B cell (primary cell): Measurements from ENCODE around the gene NAA10. TPM values are rescaled to one million over a fixed set of nuclear protein-coding genes. Genes with fewer than 3 reads are reported as not detected.
A peak's percentile ranks its signal among the peaks of the same experiment; 100 is the strongest.

Source experiments
- ATAC-seq: fragments of 200-7000 bp; cut with Tn5 transposase; one replicate; pipeline ENCODE4 v1.10.0; 2021; ENCODE audit warnings: low read depth, mild to moderate bottlenecking, moderate number of reproducible peaks, moderate library complexity
- CTCF ChIA-PET: fragments of 350-600 bp; sonication (Branson Sonifier 250); formaldehyde crosslinking; loops from one replicate; lab custom pipeline; 2021; ENCODE audit warnings: antibody characterized with exemption, inconsistent platforms; lab: Charles Lee
- POLR2A ChIA-PET: fragments of 350-600 bp; sonication (Branson Sonifier 250); formaldehyde crosslinking; loops from one replicate; lab custom pipeline; 2021; ENCODE audit warnings: antibody characterized with exemption; lab: Charles Lee
- DNase-seq: peaks from one replicate; pipeline ENCODE4 v3.0.0; 2013
- H2AFZ ChIP-seq: 2 replicates; pipeline ENCODE4 v1.6.1; 2012; ENCODE audit warnings: mild to moderate bottlenecking, low read depth, low read length; ENCODE audit not compliant: insufficient read depth, poor library complexity, severe bottlenecking
- H3K27ac ChIP-seq, 2 donors: 1 replicate in 1 of 2; 2 replicates in 1 of 2; pipeline ENCODE4 v1.5.1; 2012 to 2013; ENCODE audit warnings: low read length in 2 of 2, mild to moderate bottlenecking in 2 of 2, moderate library complexity in 1 of 2
- H3K27me3 ChIP-seq, 4 experiments: fragments of 200-600 bp in 1 of 4; sonication (generic) in 1 of 4; replicated peaks in 1 of 4; 1 replicate in 2 of 4; 2 replicates in 2 of 4; pipeline versions ENCODE4 v1.6.1 to v1.7.0; 2013 to 2016; ENCODE audit warnings: low read length in 3 of 4, mild to moderate bottlenecking in 2 of 4, mixed read lengths in 1 of 4, moderate library complexity in 1 of 4; ENCODE audit not compliant: insufficient read depth in 4 of 4, control insufficient read depth in 3 of 4; ENCODE audit errors: control extremely low read depth in 1 of 4
- H3K36me3 ChIP-seq, 2 experiments: replicated peaks in 1 of 2; 1 replicate in 1 of 2; 2 replicates in 1 of 2; pipeline versions ENCODE4 v1.6.1 to v1.7.1; 2013; ENCODE audit warnings: low read length in 1 of 2; ENCODE audit not compliant: insufficient read depth in 2 of 2, control insufficient read depth in 1 of 2; ENCODE audit errors: control extremely low read depth in 1 of 2, extremely low read depth in 1 of 2
- H3K4me1 ChIP-seq, 2 donors: fragments of 200-600 bp in 1 of 2; sonication (generic) in 1 of 2; 1 replicate in 1 of 2; 2 replicates in 1 of 2; pipeline versions ENCODE4 v1.5.1 to v1.6.1; 2013 to 2017; ENCODE audit warnings: low read length in 2 of 2; ENCODE audit not compliant: control insufficient read depth in 2 of 2, insufficient read depth in 2 of 2
- H3K4me2 ChIP-seq: replicated peaks from 2 replicates; pipeline ENCODE3; 2012; ENCODE audit warnings: mild to moderate bottlenecking, low read depth, low read length; ENCODE audit not compliant: poor library complexity, severe bottlenecking
- H3K4me3 ChIP-seq, 5 experiments: fragments of 200-600 bp in 1 of 5; sonication (generic) in 1 of 5; 1 replicate in 3 of 5; 2 replicates in 2 of 5; pipeline versions ENCODE4 v1.5.1 to v1.7.0; 2011 to 2016; ENCODE audit warnings: low read length in 4 of 5, mild to moderate bottlenecking in 4 of 5, low read depth in 2 of 5, control low read depth in 1 of 5, moderate library complexity in 1 of 5; ENCODE audit not compliant: insufficient read depth in 1 of 5; ENCODE audit errors: control extremely low read depth in 1 of 5, extremely low read depth in 1 of 5
- H3K79me2 ChIP-seq: fragments of 200-600 bp; sonication (generic); one replicate; pipeline ENCODE4 v1.6.0; 2016; ENCODE audit warnings: low read length; ENCODE audit not compliant: control insufficient read depth, insufficient read depth
- H3K9ac ChIP-seq: fragments of 200-600 bp; sonication (generic); 2 replicates; pipeline ENCODE4 v1.6.1; 2017; ENCODE audit warnings: mild to moderate bottlenecking, low read length, moderate library complexity
- H3K9me3 ChIP-seq, 3 donors: one replicate each; pipeline versions ENCODE4 v1.6.1 to v1.7.1; 2013; ENCODE audit warnings: low read length in 2 of 3; ENCODE audit not compliant: control insufficient read depth in 2 of 3, insufficient read depth in 1 of 3; ENCODE audit errors: control extremely low read depth in 1 of 3
- H4K20me1 ChIP-seq: 2 replicates; pipeline ENCODE4 v1.6.0; 2012; ENCODE audit warnings: mild to moderate bottlenecking, low read length; ENCODE audit not compliant: insufficient read depth, control insufficient read depth, poor library complexity, severe bottlenecking
- H3K27ac Mint-ChIP-seq: one replicate; pipeline ENCODE4 v1.8.0; 2021; ENCODE audit warnings: mixed read lengths
- H3K27me3 Mint-ChIP-seq: one replicate; pipeline ENCODE4 v1.8.0; 2021; ENCODE audit warnings: mixed read lengths
- H3K4me1 Mint-ChIP-seq: one replicate; pipeline ENCODE4 v1.8.0; 2021; ENCODE audit warnings: mixed read lengths
- H3K4me3 Mint-ChIP-seq: one replicate; pipeline ENCODE4 v1.8.0; 2021; ENCODE audit warnings: mixed read lengths
- H3K9me3 Mint-ChIP-seq: one replicate; pipeline ENCODE4 v1.8.0; 2022; ENCODE audit warnings: mixed read lengths; ENCODE audit not compliant: insufficient read depth
- CTCF ChIP-seq: fragments of 200-600 bp; IDR thresholded peaks from one replicate; pipeline ENCODE4 v1.8.0; 2022; ENCODE audit warnings: antibody characterized with exemption, mild to moderate bottlenecking
- EZH2 ChIP-seq: IDR thresholded peaks from 2 replicates; pipeline ENCODE4 v1.6.1; 2012; ENCODE audit warnings: borderline replicate concordance, low read depth, mild to moderate bottlenecking, moderate library complexity, low read length; ENCODE audit not compliant: insufficient read depth, poor library complexity, severe bottlenecking
- WGBS: methylation state at CpG from one replicate; pipeline ENCODE4 v1.1.5; 2013; ENCODE audit warnings: missing lambda C conversion rate; ENCODE audit not compliant: insufficient coverage; 5-methylcytosine and 5-hydroxymethylcytosine counted together
- intact Hi-C: fragments of 100-400 bp; cut with micrococcal nuclease; formaldehyde crosslinking; loops from one replicate; pipeline ENCODE4 v1.10.0; 2022
- polyA plus RNA-seq: library from polyadenylated mRNA; depleted of rRNA; stranded (reverse); fragments of >200 nt; gene quantifications from 2 replicates; pipeline ENCODE4 v1.2.3, GENCODE V29; 2012
- total RNA-seq, 2 donors: library from RNA; stranded (reverse); fragments of 120-200 nt in 1 of 2; gene quantifications; 1 replicate in 1 of 2; 2 replicates in 1 of 2; pipeline versions ENCODE4 v1.2.3 to v1.2.4, GENCODE V29; 2013 to 2022

Gene NAA10
- total and polyA plus RNA-seq, 2 donors (not counting 1 experiment from before 2014, with no cell fraction given): 78.3 to 102 TPM

DNA sequence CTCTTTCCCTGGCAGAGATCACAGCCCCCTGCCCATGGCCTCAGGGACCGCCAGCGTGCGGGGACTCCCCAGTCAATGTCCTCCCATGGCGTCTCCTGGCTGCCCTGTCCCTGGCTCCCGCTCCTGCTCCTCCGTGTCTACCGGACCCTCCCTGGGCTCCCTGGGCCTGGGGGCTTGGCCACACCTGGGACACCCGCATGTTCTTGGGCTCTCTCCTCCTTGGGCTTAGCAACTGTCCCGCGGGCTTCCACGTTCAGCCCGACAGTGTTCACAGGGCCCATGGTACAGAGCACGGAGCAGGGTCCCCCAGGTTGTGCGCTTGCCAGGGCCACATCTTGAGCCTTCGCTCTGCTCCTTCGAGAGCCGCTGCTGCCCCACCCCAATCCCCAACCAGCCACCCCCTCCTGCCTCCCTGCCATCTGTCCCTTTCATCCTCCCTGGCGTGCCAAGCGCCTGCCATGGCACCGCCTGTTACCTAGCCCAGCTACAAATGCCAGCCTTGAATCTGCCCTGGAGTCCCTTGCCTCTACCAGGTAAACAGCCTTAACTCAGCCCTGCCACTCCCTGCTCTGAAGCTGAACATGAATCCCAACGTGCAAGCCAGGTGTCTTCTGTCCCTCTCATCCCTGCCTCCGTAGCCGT is 26.5 kb downstream of the NAA10 start:
- ChIA-PET POLR2A (interaction anchor here (0.6 kb wide), 1 partner anchor 16 kb away, joined by 6 read pairs; no protein-coding TSS in a partner anchor), CTCF (no interaction called here)
- no peak overlapping the region for H3K4me2 ChIP-seq
- H3K27me3 ChIP-seq: no peaks in the 10 kb centered on the region
- H3K27ac ChIP-seq: no peak overlapping the region
- no peaks in the 10 kb centered on the region for H3K9me3 Mint-ChIP-seq
- WGBS: 97% methylated on average over 10 of the region's 23 CpGs
- no peak for DNase-seq
- no peak for ATAC-seq
- peaks cover 0 to 34% of the 10 kb centered on the region in 2 experiments for H3K36me3 ChIP-seq
- H3K27me3 Mint-ChIP-seq: no peaks in the 10 kb centered on the region
- no peak overlapping the region for H3K9ac ChIP-seq
- peak overlapping the region; percentile 20 for H3K27ac Mint-ChIP-seq
- intact Hi-C loops: no loop called here
- no peak overlapping the region for H3K4me3 Mint-ChIP-seq
- H4K20me1 ChIP-seq: peaks cover 30% of the 10 kb centered on the region
- H3K9me3 ChIP-seq: no peaks in the 10 kb centered on the region
- H3K79me2 ChIP-seq: no peaks in the 10 kb centered on the region
- TF ChIP-seq CTCF: no peak
- H3K4me1 ChIP-seq: peaks cover 17% of the 10 kb centered on the region in 2 donors
- H3K4me3 ChIP-seq: no peak overlapping the region
- H3K4me1 Mint-ChIP-seq: peaks cover 17% of the 10 kb centered on the region
- H2AFZ ChIP-seq: no peak overlapping the region

DNA sequence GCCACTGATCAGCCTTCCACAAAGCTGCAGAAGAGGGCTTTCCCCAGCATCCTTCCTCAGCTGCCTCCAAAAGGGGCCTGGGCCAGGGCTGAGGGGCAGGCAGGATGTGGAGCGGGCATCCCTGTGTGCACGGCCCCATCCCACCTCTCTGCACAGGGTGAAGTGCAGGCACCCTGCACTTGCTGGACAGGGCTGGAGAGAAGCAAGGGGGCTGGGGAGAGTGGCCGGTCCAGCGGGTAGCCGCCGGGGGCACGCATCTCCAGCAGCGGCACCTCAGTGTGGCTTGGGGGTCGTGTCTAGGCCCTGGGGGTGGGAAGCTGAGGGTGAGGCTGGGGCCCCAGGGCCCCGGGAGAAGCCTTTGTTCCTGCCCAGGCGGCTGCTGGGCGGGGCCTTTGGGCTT is 27.4 kb downstream of the NAA10 start:
- H3K9me3 Mint-ChIP-seq: no peaks in the 10 kb centered on the region
- no peak overlapping the region for H3K27ac ChIP-seq
- TF ChIP-seq EZH2 (no peak), CTCF (no peak)
- no peak for DNase-seq
- H3K9ac ChIP-seq: no peak overlapping the region
- ChIA-PET CTCF (interaction anchor here (0.8 kb wide), 1 partner anchor 16 kb away, joined by 3 read pairs; no protein-coding TSS in a partner anchor), POLR2A (no interaction called here)
- no CpG with 5 or more reads among the region's 12 CpGs for WGBS
- no peak overlapping the region for H2AFZ ChIP-seq
- ATAC-seq: no peak
- no peaks in the 10 kb centered on the region for H3K79me2 ChIP-seq
- no peaks in the 10 kb centered on the region for H3K27me3 ChIP-seq
- H3K4me3 Mint-ChIP-seq: no peak overlapping the region
- peaks cover 26% of the 10 kb centered on the region for H3K4me1 Mint-ChIP-seq
- no peak overlapping the region for H3K27ac Mint-ChIP-seq
- intact Hi-C loops: no loop called here
- no peaks in the 10 kb centered on the region for H3K27me3 Mint-ChIP-seq
- H3K4me1 ChIP-seq: peaks cover 26% of the 10 kb centered on the region in 2 donors
- H3K4me2 ChIP-seq: no peak overlapping the region
- H3K4me3 ChIP-seq: no peak overlapping the region
- H3K9me3 ChIP-seq: no peaks in the 10 kb centered on the region
- peaks cover 21% of the 10 kb centered on the region for H4K20me1 ChIP-seq
- peaks cover 0 to 26% of the 10 kb centered on the region in 2 experiments for H3K36me3 ChIP-seq
